Activated CD8-positive, alpha-beta memory T cell treated with anti-CD3 and anti-CD28 coated beads, Interleukin-2, amount 10 ng/mL, durations not matched to agents 7 days and 5 days (primary cell): ENCODE data around the gene NXPH4. TPM values are rescaled to one million over a fixed set of nuclear protein-coding genes. Genes with fewer than 3 reads are reported as not detected.
A peak's percentile ranks its signal among the peaks of the same experiment; 100 is the strongest.

ENCODE experiments used
- ATAC-seq: fragments of 150-1000 bp; cut with Tn5 transposase; one replicate; pipeline ENCODE4 v1.10.0; 2021; ENCODE audit warnings: moderate library complexity
- CTCF ChIA-PET: fragments of 350-600 bp; sonication (Branson Sonifier 250); formaldehyde crosslinking; loops from one replicate; lab custom pipeline; 2021; ENCODE audit warnings: antibody characterized with exemption; lab: Charles Lee
- DNase-seq: peaks from one replicate; pipeline ENCODE4 v3.0.0-alpha.2; 2020
- H3K27ac Mint-ChIP-seq: one replicate; pipeline ENCODE4 v1.8.0; 2021; ENCODE audit warnings: mild to moderate bottlenecking, mixed read lengths
- H3K27me3 Mint-ChIP-seq: one replicate; pipeline ENCODE4 v1.8.0; 2021; ENCODE audit warnings: mixed read lengths
- H3K36me3 Mint-ChIP-seq: one replicate; pipeline ENCODE4 v1.8.0; 2021; ENCODE audit warnings: mild to moderate bottlenecking, mixed read lengths
- H3K4me1 Mint-ChIP-seq: one replicate; pipeline ENCODE4 v1.8.0; 2021; ENCODE audit warnings: mixed read lengths
- H3K4me3 Mint-ChIP-seq: one replicate; pipeline ENCODE4 v1.8.0; 2021; ENCODE audit warnings: mild to moderate bottlenecking, moderate library complexity, mixed read lengths
- H3K9me3 Mint-ChIP-seq: one replicate; pipeline ENCODE4 v1.8.0; 2022; ENCODE audit warnings: low read depth, mixed read lengths
- total RNA-seq, 2 experiments: library from RNA; stranded (reverse); gene quantifications; one replicate each; pipeline ENCODE4 v1.2.3, GENCODE V29; 2021

The NXPH4 gene
- total RNA-seq, 2 experiments from 2014 or later = 0.58 to 0.68 TPM

GRCh38 chr12:57240926-57241401, 24.4 kb downstream of the NXPH4 start:
- no peaks in the 10 kb centered on the region for H3K36me3 Mint-ChIP-seq
- CTCF ChIA-PET = interaction anchor here (0.6 to 19.2 kb wide), 12 partner anchors 10 to 605 kb away, joined by 3 to 647 read pairs (median 30); partner anchors contain the start of genes GLI1, INHBE, LRP1 and NXPH4
- H3K4me1 Mint-ChIP-seq = peaks cover 45% of the 10 kb centered on the region
- H3K9me3 Mint-ChIP-seq = no peaks in the 10 kb centered on the region
- H3K4me3 Mint-ChIP-seq = peak overlapping the region; percentile 84
- ATAC-seq (no peak), DNase-seq (peak; percentile 53)
- peaks cover 52% of the 10 kb centered on the region for H3K27me3 Mint-ChIP-seq
- H3K27ac Mint-ChIP-seq = no peak overlapping the region

GRCh38 chr12:57241402-57242310, 25.1 kb downstream of the NXPH4 start:
- H3K27ac Mint-ChIP-seq = no peak overlapping the region
- no peak for DNase-seq

GRCh38 chr12:57242329-57242690, 25.7 kb downstream of the NXPH4 start:
- H3K4me3 Mint-ChIP-seq = no peak overlapping the region
- peaks cover 41% of the 10 kb centered on the region for H3K4me1 Mint-ChIP-seq
- DNase-seq (no peak), ATAC-seq (no peak)
- H3K27me3 Mint-ChIP-seq = peaks cover 40% of the 10 kb centered on the region
- H3K9me3 Mint-ChIP-seq = no peaks in the 10 kb centered on the region
- no peaks in the 10 kb centered on the region for H3K36me3 Mint-ChIP-seq
- no peak overlapping the region for H3K27ac Mint-ChIP-seq
- CTCF ChIA-PET = interaction anchor here (0.8 to 19.2 kb wide), 28 partner anchors 9 to 489 kb away, joined by 3 to 647 read pairs (median 6); partner anchors contain the start of genes GLI1, INHBC, INHBE and LRP1

More at GRCh38 chr12:57241402-57242310, 25.1 kb downstream of the NXPH4 start:
- ATAC-seq = no peak
- CTCF ChIA-PET = interaction anchor here (1.0 to 19.2 kb wide), 17 partner anchors 10 to 451 kb away, joined by 3 to 647 read pairs (median 13); partner anchors contain the start of genes GLI1, INHBE, LRP1 and NEMP1
- Mint-ChIP-seq H3K9me3 (no peaks in the 10 kb centered on the region), H3K27me3 (peaks cover 47% of the 10 kb centered on the region), H3K4me1 (peaks cover 43% of the 10 kb centered on the region), H3K36me3 (no peaks in the 10 kb centered on the region), H3K4me3 (no peak overlapping the region)

GRCh38 chr12:57242691-57243454, 26.3 kb downstream of the NXPH4 start:
- Mint-ChIP-seq H3K36me3 (no peaks in the 10 kb centered on the region), H3K27me3 (peaks cover 34% of the 10 kb centered on the region), H3K9me3 (no peaks in the 10 kb centered on the region), H3K27ac (no peak overlapping the region), H3K4me3 (peak overlapping the region; percentile 41), H3K4me1 (peaks cover 39% of the 10 kb centered on the region)
- DNase-seq (peak; percentile 75), ATAC-seq (no peak)
- CTCF ChIA-PET = interaction anchor here (0.7 to 19.2 kb wide), 32 partner anchors 8 to 489 kb away, joined by 3 to 647 read pairs (median 5); partner anchors contain the start of genes GLI1, INHBC, INHBE and LRP1

- CTCF ChIA-PET = interaction anchor here (0.9 to 19.2 kb wide), 28 partner anchors 8 to 490 kb away, joined by 3 to 647 read pairs (median 6); partner anchors contain the start of genes GLI1, INHBC, INHBE and LRP1
- Mint-ChIP-seq H3K27me3 (peaks cover 29% of the 10 kb centered on the region), H3K4me3 (peak overlapping the region; percentile 41), H3K27ac (no peak overlapping the region), H3K36me3 (peaks cover 2% of the 10 kb centered on the region), H3K9me3 (no peaks in the 10 kb centered on the region), H3K4me1 (peaks cover 39% of the 10 kb centered on the region)
- DNase-seq = peak; percentile 87
- ATAC-seq = peak; percentile 30
Measured at GRCh38 chr12:57243521-57244311, 27.1 kb downstream of the NXPH4 start.

GRCh38 chr12:57244312-57244696, 27.7 kb downstream of the NXPH4 start:
- Mint-ChIP-seq H3K9me3 (no peaks in the 10 kb centered on the region), H3K27ac (no peak overlapping the region), H3K4me3 (no peak overlapping the region), H3K4me1 (peaks cover 41% of the 10 kb centered on the region), H3K27me3 (peaks cover 26% of the 10 kb centered on the region), H3K36me3 (peaks cover 4% of the 10 kb centered on the region)
- DNase-seq = no peak
- no peak for ATAC-seq
- CTCF ChIA-PET = interaction anchor here (1.6 to 19.2 kb wide), 8 partner anchors 9 to 213 kb away, joined by 5 to 647 read pairs (median 38); partner anchors contain the start of genes GLI1, INHBE, NXPH4 and SHMT2

GRCh38 chr12:57247041-57247440, 30.4 kb downstream of the NXPH4 start:
- DNase-seq = no peak
- Mint-ChIP-seq H3K9me3 (no peaks in the 10 kb centered on the region), H3K4me3 (no peak overlapping the region), H3K27ac (no peak overlapping the region), H3K27me3 (peaks cover 6% of the 10 kb centered on the region), H3K36me3 (peaks cover 4% of the 10 kb centered on the region), H3K4me1 (peaks cover 22% of the 10 kb centered on the region)
- CTCF ChIA-PET = interaction anchor here (1.1 to 19.2 kb wide), 4 partner anchors 8 to 210 kb away, joined by 3 to 647 read pairs (median 74); partner anchors contain the start of genes GLI1, INHBE and NXPH4
- ATAC-seq = no peak

- Mint-ChIP-seq H3K27me3 (no peaks in the 10 kb centered on the region), H3K4me1 (peaks cover 11% of the 10 kb centered on the region), H3K27ac (peak overlapping the region; percentile 36), H3K4me3 (peak overlapping the region; percentile 61), H3K36me3 (peaks cover 4% of the 10 kb centered on the region), H3K9me3 (no peaks in the 10 kb centered on the region)
- CTCF ChIA-PET = interaction anchor here (0.5 to 19.2 kb wide), 8 partner anchors 8 to 1243 kb away, joined by 3 to 647 read pairs (median 4); partner anchors contain the start of gene NXPH4
- peak; percentile 56 for ATAC-seq
- DNase-seq = no peak
Measured at GRCh38 chr12:57248934-57249742, 32.5 kb downstream of the NXPH4 start.

GRCh38 chr12:57250541-57250940, 33.9 kb downstream of the NXPH4 start:
- Mint-ChIP-seq H3K4me1 (peaks cover 11% of the 10 kb centered on the region), H3K9me3 (no peaks in the 10 kb centered on the region), H3K27ac (no peak overlapping the region), H3K27me3 (no peaks in the 10 kb centered on the region), H3K4me3 (no peak overlapping the region), H3K36me3 (peaks cover 4% of the 10 kb centered on the region)
- CTCF ChIA-PET = interaction anchor here (1.1 to 19.2 kb wide), 6 partner anchors 9 to 202 kb away, joined by 3 to 647 read pairs (median 5); partner anchors contain the start of gene NXPH4
- DNase-seq = no peak
- ATAC-seq = no peak

GRCh38 chr12:57250956-57251355, 34.4 kb downstream of the NXPH4 start, which contains the start of gene STAC3:
Gene STAC3, minus strand, starts transcription at chr12:57251187. Its CDS starts 1,551 bp downstream, at chr12:57249636.
- H3K36me3 Mint-ChIP-seq = peaks cover 4% of the 10 kb centered on the region
- DNase-seq (no peak), ATAC-seq (no peak)
- H3K27ac Mint-ChIP-seq = no peak within 1 kb of the TSS
- H3K4me1 Mint-ChIP-seq = peaks cover 11% of the 10 kb centered on the region
- no peaks in the 10 kb centered on the region for H3K9me3 Mint-ChIP-seq
- CTCF ChIA-PET = interaction anchor here (1.1 to 19.2 kb wide), 5 partner anchors 10 to 38 kb away, joined by 3 to 647 read pairs (median 5); partner anchors contain the start of gene NXPH4
- no peak within 1 kb of the TSS for H3K4me3 Mint-ChIP-seq
- H3K27me3 Mint-ChIP-seq = no peaks in the 10 kb centered on the region
